T-helper 17 cell (primary cell): ENCODE data around the gene ZNF208. TPM values are rescaled to one million over a fixed set of nuclear protein-coding genes. Genes with fewer than 3 reads are reported as not detected.
"Not testable (repeated sequence)": the region's sequence is repeated elsewhere in the genome, so short reads cannot be mapped to it uniquely, and the experiment has no call there.

Experiments used
- ATAC-seq: fragments of 150-1000 bp; cut with Tn5 transposase; 2 replicates; pipeline ENCODE4 v1.10.0; 2021; ENCODE audit warnings: mild to moderate bottlenecking, moderate library complexity
- DNase-seq, 3 donors: peaks; one replicate each; pipeline versions ENCODE4 v3.0.0 to v3.0.0-alpha.2; 2020 to 2021
- H3K9me3 ChIP-seq: one replicate; pipeline ENCODE4 v1.7.0; 2013; ENCODE audit warnings: low read length, mild to moderate bottlenecking; ENCODE audit not compliant: control insufficient read depth, poor library complexity, severe bottlenecking
- H3K27ac Mint-ChIP-seq: one replicate; pipeline ENCODE4 v1.8.0; 2022; ENCODE audit warnings: mild to moderate bottlenecking, moderate library complexity, mixed read lengths
- H3K27me3 Mint-ChIP-seq: one replicate; pipeline ENCODE4 v1.8.0; 2022; ENCODE audit warnings: mixed read lengths
- H3K36me3 Mint-ChIP-seq: one replicate; pipeline ENCODE4 v1.8.0; 2022; ENCODE audit warnings: low read depth, mixed read lengths
- H3K4me1 Mint-ChIP-seq: one replicate; pipeline ENCODE4 v1.8.0; 2022; ENCODE audit warnings: mild to moderate bottlenecking, mixed read lengths
- H3K4me3 Mint-ChIP-seq: one replicate; pipeline ENCODE4 v1.8.0; 2022; ENCODE audit warnings: mild to moderate bottlenecking, moderate library complexity, mixed read lengths
- total RNA-seq, 4 donors: library from RNA in 2 of 4; stranded (reverse) in 2 of 4; gene quantifications; one replicate each; pipeline ENCODE4 v1.2.3 and lab custom pipeline; 2022 to 2026

Gene ZNF208
- total RNA-seq (10 to 100 TPM in 1 of 2 donors, 1 to 10 TPM in 1; 4.6 to 10.5 TPM), total RNA-seq (lab: John Stamatoyannopoulos, UW) (13.1 to 27.3 reads per million in 2 donors)

GRCh38 chr19:22010437-22011143 lies at the start of gene ZNF208:
TSS of gene ZNF208 (minus strand) at chr19:22010943. CDS start at chr19:22010794, 149 bp downstream.
- H3K9me3 ChIP-seq, H3K36me3 Mint-ChIP-seq, H3K27me3 Mint-ChIP-seq, H3K4me1 Mint-ChIP-seq: not testable (repeated sequence)
- ATAC-seq (peak; percentile 92), DNase-seq (peak in 2 of 3 donors; percentile 10 to 41)
- Mint-ChIP-seq H3K4me3 (peak within 1 kb of the TSS; percentile 88), H3K27ac (peak within 1 kb of the TSS; percentile 93)

- peak in 1 of 3 donors; percentile 14 for DNase-seq
- H3K36me3 Mint-ChIP-seq, result no peaks in the 10 kb centered on the region
- no peaks in the 10 kb centered on the region for H3K4me1 Mint-ChIP-seq
- H3K4me3 Mint-ChIP-seq, result peak overlapping the region; percentile 96
- peak; percentile 43 for ATAC-seq
- no peaks in the 10 kb centered on the region for H3K27me3 Mint-ChIP-seq
- no peaks in the 10 kb centered on the region for H3K9me3 ChIP-seq
- H3K27ac Mint-ChIP-seq, result peak overlapping the region; percentile 95
Measured at GRCh38 chr19:22052644-22053013, 41.9 kb upstream of the ZNF208 start.

- not testable (repeated sequence) for H3K4me1 Mint-ChIP-seq, H3K27ac Mint-ChIP-seq
Measured at GRCh38 chr19:22041151-22041550, 30.4 kb upstream of the ZNF208 start.

GRCh38 chr19:22030680-22031079 lies 19.9 kb upstream of the ZNF208 start:
- Mint-ChIP-seq H3K27ac (no peak overlapping the region), H3K4me3 (no peak overlapping the region), H3K36me3 (no peaks in the 10 kb centered on the region), H3K4me1 (no peaks in the 10 kb centered on the region), H3K27me3 (peaks cover 8% of the 10 kb centered on the region)
- no peak for DNase-seq
- no peak for ATAC-seq
- H3K9me3 ChIP-seq, result no peaks in the 10 kb centered on the region

More at GRCh38 chr19:22041151-22041550, 30.4 kb upstream of the ZNF208 start:
- H3K36me3 Mint-ChIP-seq, H3K4me3 Mint-ChIP-seq, H3K27me3 Mint-ChIP-seq, DNase-seq, H3K9me3 ChIP-seq, ATAC-seq: not testable (repeated sequence)

GRCh38 chr19:22026687-22027086 lies 15.9 kb upstream of the ZNF208 start:
- Mint-ChIP-seq H3K4me3 (no peak overlapping the region), H3K27me3 (no peaks in the 10 kb centered on the region), H3K4me1 (no peaks in the 10 kb centered on the region), H3K27ac (no peak overlapping the region), H3K36me3 (no peaks in the 10 kb centered on the region)
- no peak for ATAC-seq
- H3K9me3 ChIP-seq, result no peaks in the 10 kb centered on the region
- no peak for DNase-seq

- H3K9me3 ChIP-seq, H3K27me3 Mint-ChIP-seq, H3K27ac Mint-ChIP-seq, DNase-seq, H3K36me3 Mint-ChIP-seq, H3K4me1 Mint-ChIP-seq, ATAC-seq, H3K4me3 Mint-ChIP-seq: not testable (repeated sequence)
Measured at GRCh38 chr19:22025539-22025938, 14.8 kb upstream of the ZNF208 start.

- ATAC-seq, result no peak
- H3K4me1 Mint-ChIP-seq, result no peaks in the 10 kb centered on the region
- no peak overlapping the region for H3K4me3 Mint-ChIP-seq
- peaks cover 2% of the 10 kb centered on the region for H3K36me3 Mint-ChIP-seq
- DNase-seq, result no peak
- H3K27me3 Mint-ChIP-seq, result no peaks in the 10 kb centered on the region
- H3K9me3 ChIP-seq, result peaks cover 12% of the 10 kb centered on the region
- H3K27ac Mint-ChIP-seq, result no peak overlapping the region
Measured at GRCh38 chr19:21970466-21970865, 40.3 kb downstream of the ZNF208 start.

GRCh38 chr19:21947775-21948174 lies 63.0 kb downstream of the ZNF208 start:
- no peaks in the 10 kb centered on the region for H3K9me3 ChIP-seq
- H3K27ac Mint-ChIP-seq, result no peak overlapping the region
- DNase-seq (no peak), ATAC-seq (no peak)
- no peak overlapping the region for H3K4me3 Mint-ChIP-seq
- no peaks in the 10 kb centered on the region for H3K4me1 Mint-ChIP-seq
- no peaks in the 10 kb centered on the region for H3K27me3 Mint-ChIP-seq
- peaks cover 2% of the 10 kb centered on the region for H3K36me3 Mint-ChIP-seq

GRCh38 chr19:21940684-21941083 lies 70.1 kb downstream of the ZNF208 start:
- ATAC-seq, result no peak
- H3K4me3 Mint-ChIP-seq, result no peak overlapping the region
- H3K36me3 Mint-ChIP-seq, result peaks cover 2% of the 10 kb centered on the region
- no peaks in the 10 kb centered on the region for H3K27me3 Mint-ChIP-seq
- no peak for DNase-seq
- H3K9me3 ChIP-seq, result no peaks in the 10 kb centered on the region
- H3K27ac Mint-ChIP-seq, result no peak overlapping the region
- no peaks in the 10 kb centered on the region for H3K4me1 Mint-ChIP-seq

GRCh38 chr19:21934593-21934992 lies 76.2 kb downstream of the ZNF208 start:
- DNase-seq (no peak), ATAC-seq (no peak)
- Mint-ChIP-seq H3K27me3 (no peaks in the 10 kb centered on the region), H3K36me3 (peaks cover 2% of the 10 kb centered on the region), H3K4me3 (no peak overlapping the region), H3K27ac (no peak overlapping the region), H3K4me1 (no peaks in the 10 kb centered on the region)
- H3K9me3 ChIP-seq, result no peaks in the 10 kb centered on the region

GRCh38 chr19:21934131-21934530 lies 76.6 kb downstream of the ZNF208 start:
- no peak for ATAC-seq
- H3K4me3 Mint-ChIP-seq, result no peak overlapping the region

GRCh38 chr19:21922276-21922675 lies 88.5 kb downstream of the ZNF208 start:
- no peaks in the 10 kb centered on the region for H3K4me1 Mint-ChIP-seq
- ATAC-seq, result no peak

More at GRCh38 chr19:21934131-21934530, 76.6 kb downstream of the ZNF208 start:
- Mint-ChIP-seq H3K4me1 (no peaks in the 10 kb centered on the region), H3K27ac (no peak overlapping the region), H3K27me3 (no peaks in the 10 kb centered on the region), H3K36me3 (peaks cover 2% of the 10 kb centered on the region)
- H3K9me3 ChIP-seq, result no peaks in the 10 kb centered on the region
- DNase-seq, result no peak

GRCh38 chr19:21921691-21922180 lies 89.0 kb downstream of the ZNF208 start:
- Mint-ChIP-seq H3K4me1 (no peaks in the 10 kb centered on the region), H3K36me3 (no peaks in the 10 kb centered on the region), H3K4me3 (no peak overlapping the region), H3K27me3 (no peaks in the 10 kb centered on the region), H3K27ac (no peak overlapping the region)
- H3K9me3 ChIP-seq, result no peaks in the 10 kb centered on the region
- ATAC-seq (no peak), DNase-seq (no peak)

More at GRCh38 chr19:21922276-21922675, 88.5 kb downstream of the ZNF208 start:
- Mint-ChIP-seq H3K36me3 (no peaks in the 10 kb centered on the region), H3K27me3 (no peaks in the 10 kb centered on the region), H3K4me3 (no peak overlapping the region), H3K27ac (no peak overlapping the region)
- no peaks in the 10 kb centered on the region for H3K9me3 ChIP-seq
- no peak for DNase-seq

GRCh38 chr19:21915411-21915810 lies 95.3 kb downstream of the ZNF208 start:
- H3K9me3 ChIP-seq, result no peaks in the 10 kb centered on the region
- Mint-ChIP-seq H3K4me1 (no peaks in the 10 kb centered on the region), H3K4me3 (no peak overlapping the region), H3K27ac (no peak overlapping the region), H3K27me3 (no peaks in the 10 kb centered on the region), H3K36me3 (no peaks in the 10 kb centered on the region)
- DNase-seq, result no peak
- ATAC-seq, result no peak
